Central memory CD8-positive, alpha-beta T cell (primary cell): ENCODE results near the gene SNCA.

Source experiments
- ATAC-seq: fragments of 150-1000 bp; cut with Tn5 transposase; replicated peaks from 2 replicates; pipeline ENCODE4 v1.10.0; 2022; ENCODE audit warnings: mild to moderate bottlenecking, moderate FRiP score, moderate number of reproducible peaks; ENCODE audit not compliant: poor library complexity, severe bottlenecking; ENCODE audit errors: extremely low read depth
- DNase-seq, 2 donors: peaks; one replicate each; pipeline ENCODE4 v3.0.0; 2021; ENCODE audit warnings: low spot score in 2 of 2
- H3K27ac Mint-ChIP-seq: one replicate; pipeline ENCODE4 v1.8.0; 2022; ENCODE audit warnings: low read depth, mild to moderate bottlenecking, moderate library complexity, mixed read lengths
- H3K27me3 Mint-ChIP-seq: one replicate; pipeline ENCODE4 v1.8.0; 2022; ENCODE audit warnings: mixed read lengths
- H3K36me3 Mint-ChIP-seq: one replicate; pipeline ENCODE4 v1.8.0; 2022; ENCODE audit warnings: mild to moderate bottlenecking, moderate library complexity, mixed read lengths; ENCODE audit not compliant: insufficient read depth
- H3K4me1 Mint-ChIP-seq: one replicate; pipeline ENCODE4 v1.8.0; 2022; ENCODE audit warnings: mixed read lengths
- H3K4me3 Mint-ChIP-seq: one replicate; pipeline ENCODE4 v1.8.0; 2022; ENCODE audit warnings: mild to moderate bottlenecking, moderate library complexity, mixed read lengths
- H3K9me3 Mint-ChIP-seq: one replicate; pipeline ENCODE4 v1.8.0; 2022; ENCODE audit warnings: mixed read lengths

Gene SNCA

DNA sequence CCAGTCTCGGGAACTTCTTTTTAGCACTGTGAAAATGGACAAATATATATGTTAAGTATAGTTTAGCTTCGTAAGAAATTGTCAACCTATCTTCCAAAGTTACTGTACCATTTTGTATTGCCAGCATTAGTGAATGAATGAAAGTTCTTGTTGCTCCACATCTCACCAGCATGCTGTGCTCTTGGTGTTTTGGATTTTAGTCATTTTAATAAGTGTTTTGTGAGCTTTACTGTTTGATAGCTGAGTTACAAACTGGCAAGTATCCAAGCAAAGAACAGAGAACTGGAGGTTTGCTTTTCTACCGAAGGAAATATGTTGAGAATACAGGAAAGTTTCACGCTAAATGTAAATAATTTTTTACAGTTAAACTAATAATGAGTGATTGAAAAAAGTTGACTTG, 33.0 kb downstream of the SNCA start:
- Mint-ChIP-seq H3K36me3 (peaks cover 1% of the 10 kb centered on the region), H3K27me3 (no peaks in the 10 kb centered on the region), H3K4me1 (no peaks in the 10 kb centered on the region), H3K9me3 (no peaks in the 10 kb centered on the region), H3K4me3 (no peak overlapping the region), H3K27ac (no peak overlapping the region)
- ATAC-seq (no peak), DNase-seq (no peak)

DNA sequence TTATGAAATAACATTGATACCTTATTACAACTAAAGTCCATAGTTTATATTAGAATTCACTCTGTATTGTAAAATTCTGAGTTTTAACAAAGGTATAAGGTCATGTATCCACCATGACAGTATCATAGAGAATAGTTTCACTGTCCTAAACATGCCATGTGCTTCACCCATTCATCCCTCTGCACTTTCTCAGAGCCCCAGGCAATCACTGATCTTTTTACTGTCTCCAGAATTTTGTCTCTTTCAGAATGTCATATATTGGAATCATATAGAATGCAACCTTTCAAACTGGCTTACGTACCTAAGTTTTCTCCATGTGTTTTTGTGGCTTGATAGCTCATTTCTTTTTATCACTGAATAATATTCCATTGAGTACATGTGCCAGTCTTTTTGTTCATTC, 33.9 kb downstream of the SNCA start:
- no peak for ATAC-seq
- Mint-ChIP-seq H3K36me3 (peaks cover 1% of the 10 kb centered on the region), H3K27ac (no peak overlapping the region), H3K4me3 (no peak overlapping the region), H3K4me1 (no peaks in the 10 kb centered on the region), H3K27me3 (no peaks in the 10 kb centered on the region), H3K9me3 (no peaks in the 10 kb centered on the region)
- no peak for DNase-seq

DNA sequence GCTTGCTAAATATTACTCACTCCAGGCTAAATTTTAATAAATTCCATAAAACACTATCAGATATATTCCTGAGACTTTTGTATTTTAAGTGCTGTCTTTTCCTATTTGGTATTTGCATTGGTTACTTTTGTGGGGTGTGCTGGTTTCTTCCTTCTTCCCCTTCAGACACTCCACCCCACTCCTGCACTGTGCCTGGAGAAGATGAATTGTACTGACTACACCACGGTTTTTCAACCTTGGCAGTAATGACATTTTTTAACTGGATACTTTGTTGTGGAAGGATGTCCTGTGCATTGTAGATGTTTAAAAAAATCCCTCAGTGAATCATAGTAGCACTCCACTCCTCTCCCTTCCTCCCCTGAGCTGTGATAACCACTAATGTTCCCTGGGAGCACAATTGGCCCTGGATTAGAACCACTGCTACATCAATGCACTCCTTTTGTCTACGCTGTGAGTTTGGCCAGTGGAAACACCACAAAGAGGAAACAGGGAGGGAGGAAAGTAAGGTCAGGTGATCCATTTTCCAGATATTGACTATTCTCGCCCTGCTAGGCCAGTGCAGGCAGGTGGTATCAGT, 36.3 kb downstream of the SNCA start:
- Mint-ChIP-seq H3K9me3 (no peaks in the 10 kb centered on the region), H3K27me3 (peaks cover 12% of the 10 kb centered on the region), H3K27ac (no peak overlapping the region), H3K4me1 (no peaks in the 10 kb centered on the region), H3K36me3 (no peaks in the 10 kb centered on the region), H3K4me3 (no peak overlapping the region)
- no peak for ATAC-seq
- no peak for DNase-seq

DNA sequence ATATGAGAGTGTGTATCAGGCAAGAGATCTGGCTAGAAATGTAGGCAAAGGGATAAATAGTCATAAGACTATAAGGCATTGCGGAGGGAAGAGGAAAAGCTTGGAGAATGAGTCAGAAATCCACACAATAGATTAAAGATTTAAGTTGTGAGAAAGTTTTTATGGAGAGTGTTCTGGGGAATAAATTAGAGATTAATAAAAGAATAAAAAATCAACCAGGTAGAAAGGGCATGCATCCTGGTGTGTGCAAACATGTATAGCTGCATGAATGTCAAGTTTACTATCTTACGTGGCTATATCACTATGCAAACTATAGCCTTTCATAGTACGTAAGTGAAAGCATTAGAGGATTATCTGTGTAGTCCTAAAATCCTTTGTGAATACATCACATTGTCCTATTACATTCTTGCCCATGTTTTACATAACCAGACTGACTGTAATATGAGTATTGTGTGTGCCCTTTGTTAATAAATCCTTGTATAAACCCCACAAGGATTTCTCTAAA, 36.9 kb downstream of the SNCA start:
- no peaks in the 10 kb centered on the region for H3K9me3 Mint-ChIP-seq
- DNase-seq (no peak), ATAC-seq (no peak)
- H3K36me3 Mint-ChIP-seq: no peaks in the 10 kb centered on the region
- no peak overlapping the region for H3K4me3 Mint-ChIP-seq
- no peak overlapping the region for H3K27ac Mint-ChIP-seq
- peaks cover 12% of the 10 kb centered on the region for H3K27me3 Mint-ChIP-seq
- H3K4me1 Mint-ChIP-seq: no peaks in the 10 kb centered on the region

DNA sequence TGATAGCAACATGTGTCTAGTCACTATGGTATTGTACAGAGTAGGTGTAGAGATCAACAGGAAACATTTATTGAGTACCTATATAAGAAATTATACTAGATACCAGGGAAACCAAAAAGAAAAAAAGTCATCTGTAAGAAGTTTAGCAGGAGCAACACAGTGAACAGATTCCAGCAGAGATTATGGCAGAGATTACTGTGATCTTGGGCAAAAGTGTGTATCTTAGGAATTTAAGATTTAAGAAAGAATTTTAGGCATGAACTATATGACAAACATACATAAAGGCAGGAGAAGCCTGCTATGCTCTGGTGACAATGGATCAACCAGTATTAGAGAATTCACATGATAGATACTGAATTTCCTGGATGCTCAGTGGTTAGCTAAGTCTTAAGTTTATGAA, 37.9 kb downstream of the SNCA start:
- Mint-ChIP-seq H3K27me3 (peaks cover 12% of the 10 kb centered on the region), H3K9me3 (no peaks in the 10 kb centered on the region), H3K27ac (no peak overlapping the region), H3K36me3 (no peaks in the 10 kb centered on the region), H3K4me3 (no peak overlapping the region), H3K4me1 (no peaks in the 10 kb centered on the region)
- DNase-seq: no peak
- no peak for ATAC-seq

DNA sequence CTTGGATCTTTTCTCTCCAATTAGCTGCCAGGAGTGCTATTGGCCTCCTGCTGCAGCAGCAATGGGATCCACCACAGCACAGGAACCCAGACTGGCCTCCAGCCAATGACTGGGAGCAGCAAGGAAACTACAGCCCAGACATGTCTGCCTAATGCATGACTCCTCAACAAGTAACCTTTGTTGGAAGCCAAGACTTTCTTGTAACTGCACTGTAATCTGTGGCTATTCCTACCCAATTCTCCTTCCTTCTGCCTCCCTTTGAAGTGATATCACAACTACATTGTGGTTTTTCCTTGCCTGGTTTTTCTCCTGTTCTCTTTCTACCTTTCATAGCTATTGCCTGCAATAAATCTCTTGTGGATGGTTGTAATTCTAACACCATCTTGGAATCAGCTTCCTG, 39.8 kb downstream of the SNCA start:
- Mint-ChIP-seq H3K27ac (no peak overlapping the region), H3K36me3 (no peaks in the 10 kb centered on the region), H3K4me3 (no peak overlapping the region), H3K9me3 (no peaks in the 10 kb centered on the region), H3K4me1 (no peaks in the 10 kb centered on the region), H3K27me3 (peaks cover 12% of the 10 kb centered on the region)
- DNase-seq (no peak), ATAC-seq (no peak)

DNA sequence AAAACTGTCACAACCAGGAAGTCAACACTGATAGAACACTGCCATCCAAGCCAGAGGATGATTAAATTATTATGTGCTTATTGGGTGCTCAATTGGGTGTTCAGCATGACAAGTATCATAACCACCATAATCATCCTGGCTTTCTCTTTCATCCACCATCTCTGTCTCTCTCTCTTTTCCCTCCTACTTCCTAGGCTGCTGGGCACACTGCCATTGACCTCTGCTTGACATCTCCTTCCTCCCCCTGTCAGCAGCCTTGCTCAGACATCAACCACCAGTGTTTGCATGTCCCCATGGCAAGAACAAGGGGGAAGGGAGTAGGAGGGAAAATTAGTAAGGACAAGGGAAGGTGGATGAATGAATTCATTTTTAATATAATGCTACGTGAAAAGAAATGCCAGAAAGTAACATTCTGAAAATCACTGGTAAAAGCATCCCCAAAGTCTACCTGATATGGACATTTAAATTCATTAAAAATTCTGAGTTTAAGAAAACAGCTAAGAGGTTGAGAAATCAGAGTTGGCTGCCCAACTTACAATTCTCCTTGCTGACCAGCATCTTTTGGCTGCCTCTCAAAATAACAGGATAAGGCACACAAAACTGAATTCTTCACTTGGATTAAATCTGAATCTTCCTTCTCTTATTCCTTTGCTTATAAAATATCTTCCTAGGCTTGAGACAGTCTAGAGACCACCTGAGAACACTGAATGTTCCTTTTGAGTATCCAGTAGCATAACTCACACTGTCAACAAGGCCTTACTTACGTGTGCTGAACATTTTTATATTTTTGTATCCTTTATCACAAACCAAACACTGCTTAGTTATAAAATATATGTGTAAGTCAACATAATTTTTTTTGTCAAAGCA, 48.5 kb downstream of the SNCA start:
- Mint-ChIP-seq H3K4me1 (no peaks in the 10 kb centered on the region), H3K4me3 (no peak overlapping the region), H3K27me3 (no peaks in the 10 kb centered on the region)

DNA sequence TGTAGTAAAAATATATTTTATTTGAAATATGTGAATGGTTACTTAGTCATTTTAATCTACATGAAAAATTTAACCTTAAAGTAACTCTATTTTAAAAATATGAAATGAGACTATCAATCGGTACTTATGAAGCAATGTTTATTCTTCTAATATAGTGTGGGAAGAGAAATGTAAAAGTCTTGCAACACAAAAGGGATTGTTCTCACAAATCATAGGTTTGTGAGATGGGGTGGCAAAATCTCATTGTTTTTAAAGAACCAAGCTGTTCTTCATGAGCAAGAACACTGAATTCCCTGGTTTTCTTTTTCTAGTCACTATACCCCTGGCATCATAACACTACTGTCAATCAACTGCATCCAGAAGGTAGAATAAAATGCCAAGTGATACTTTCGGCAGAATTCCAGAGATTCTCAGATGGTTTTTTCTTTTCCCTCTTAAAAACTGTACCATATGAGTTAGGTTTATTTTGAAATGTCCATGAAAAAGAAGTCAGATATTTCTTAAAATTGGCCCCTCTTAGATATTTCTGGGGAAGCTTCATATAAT, 52.2 kb downstream of the SNCA start:
- Mint-ChIP-seq H3K36me3 (no peaks in the 10 kb centered on the region), H3K27me3 (peaks cover under 1% of the 10 kb centered on the region)

More for the DNA sequence above, 48.5 kb downstream of the SNCA start:
- no peak for DNase-seq
- H3K27ac Mint-ChIP-seq: no peak overlapping the region
- H3K36me3 Mint-ChIP-seq: no peaks in the 10 kb centered on the region
- no peak for ATAC-seq
- H3K9me3 Mint-ChIP-seq: no peaks in the 10 kb centered on the region

DNA sequence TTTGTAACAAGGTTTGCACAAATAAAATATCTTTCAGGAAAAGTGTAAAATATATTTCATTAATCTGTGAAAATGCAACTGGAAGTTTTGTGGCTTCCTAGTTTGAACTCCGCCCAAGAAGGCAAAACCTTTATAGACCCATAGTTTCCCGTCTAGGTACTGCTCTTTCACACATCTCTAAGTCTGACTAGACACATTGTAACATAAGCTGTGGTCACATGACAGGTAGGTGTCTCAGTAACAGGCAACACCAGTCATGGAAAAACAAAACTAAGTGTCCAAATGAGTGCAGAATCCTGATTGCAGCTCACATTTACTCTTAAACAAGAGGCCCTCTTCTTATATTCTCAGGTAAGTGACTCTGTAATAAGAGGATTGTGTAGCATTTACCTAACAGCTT, 55.6 kb downstream of the SNCA start:
- Mint-ChIP-seq H3K4me3 (no peak overlapping the region), H3K27ac (no peak overlapping the region), H3K4me1 (no peaks in the 10 kb centered on the region), H3K27me3 (peaks cover 34% of the 10 kb centered on the region), H3K36me3 (no peaks in the 10 kb centered on the region), H3K9me3 (peaks cover 12% of the 10 kb centered on the region)
- DNase-seq (no peak), ATAC-seq (no peak)

More for the DNA sequence above, 52.2 kb downstream of the SNCA start:
- Mint-ChIP-seq H3K9me3 (no peaks in the 10 kb centered on the region), H3K4me1 (no peaks in the 10 kb centered on the region), H3K4me3 (no peak overlapping the region), H3K27ac (no peak overlapping the region)
- DNase-seq (no peak), ATAC-seq (no peak)

DNA sequence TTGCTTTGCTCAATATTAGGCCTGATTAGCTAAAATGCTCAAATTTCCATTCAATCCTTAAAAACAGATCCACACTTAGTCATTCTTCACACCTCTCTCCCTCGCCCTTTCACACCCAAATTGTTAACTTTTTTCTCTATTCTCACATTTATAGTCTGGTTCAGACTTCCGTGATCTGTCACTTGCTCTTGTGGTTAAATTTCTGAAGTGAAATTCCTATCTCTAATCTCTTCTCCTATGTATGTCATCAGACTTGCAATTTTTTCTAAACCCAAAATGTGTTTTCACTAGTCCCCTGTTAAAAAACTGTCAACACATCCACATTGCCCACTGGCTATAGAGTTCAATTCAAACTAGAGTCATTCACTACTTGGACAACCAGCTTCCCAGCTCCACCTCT, 63.2 kb downstream of the SNCA start:
- Mint-ChIP-seq H3K27me3 (peaks cover 45% of the 10 kb centered on the region), H3K9me3 (peaks cover 9% of the 10 kb centered on the region), H3K36me3 (no peaks in the 10 kb centered on the region), H3K27ac (no peak overlapping the region), H3K4me1 (no peaks in the 10 kb centered on the region), H3K4me3 (no peak overlapping the region)
- ATAC-seq (no peak), DNase-seq (no peak)

DNA sequence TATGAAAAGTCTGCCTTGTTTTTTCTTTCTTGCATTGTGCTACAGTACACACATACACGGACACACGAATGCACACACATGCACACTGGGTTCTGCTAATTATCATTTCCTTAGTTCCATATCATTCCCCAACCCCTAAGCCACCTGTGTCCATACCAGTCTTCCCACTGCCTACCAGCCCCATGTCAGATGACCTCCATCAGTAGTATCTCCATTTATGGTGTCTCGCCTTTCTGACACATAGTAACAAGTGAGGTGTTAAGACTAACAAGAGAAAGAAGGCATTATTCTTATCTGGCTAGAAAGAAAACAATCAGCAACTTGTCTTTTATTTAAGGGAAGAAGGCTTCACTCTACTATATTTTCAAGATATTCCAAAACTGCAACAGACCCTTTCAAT, 67.1 kb downstream of the SNCA start:
- peaks cover 12% of the 10 kb centered on the region for H3K27me3 Mint-ChIP-seq
- ATAC-seq (no peak), DNase-seq (no peak)
- no peaks in the 10 kb centered on the region for H3K36me3 Mint-ChIP-seq
- no peaks in the 10 kb centered on the region for H3K9me3 Mint-ChIP-seq
- H3K4me1 Mint-ChIP-seq: no peaks in the 10 kb centered on the region
- H3K27ac Mint-ChIP-seq: no peak overlapping the region
- H3K4me3 Mint-ChIP-seq: no peak overlapping the region

DNA sequence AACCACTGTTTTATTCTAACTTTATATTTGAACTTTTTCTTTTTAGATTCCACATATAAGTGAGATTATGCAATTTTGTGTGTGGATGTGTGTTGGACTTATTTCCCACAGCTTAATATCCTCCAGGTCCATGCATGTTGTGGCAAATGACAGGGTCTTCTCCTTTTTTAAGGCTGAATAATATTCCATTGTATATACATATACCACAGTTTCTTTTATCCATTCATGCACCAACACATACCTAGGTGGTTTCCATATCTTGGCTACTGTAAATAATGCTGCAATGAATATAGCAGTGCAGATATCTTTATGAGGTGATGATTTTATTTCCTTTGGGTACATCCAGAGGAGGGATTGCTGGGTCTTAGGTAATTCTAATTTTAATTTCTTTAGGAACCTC, 69.0 kb downstream of the SNCA start:
- Mint-ChIP-seq H3K4me3 (no peak overlapping the region), H3K36me3 (no peaks in the 10 kb centered on the region), H3K27me3 (no peaks in the 10 kb centered on the region), H3K4me1 (no peaks in the 10 kb centered on the region), H3K27ac (no peak overlapping the region), H3K9me3 (no peaks in the 10 kb centered on the region)
- DNase-seq (no peak), ATAC-seq (no peak)

DNA sequence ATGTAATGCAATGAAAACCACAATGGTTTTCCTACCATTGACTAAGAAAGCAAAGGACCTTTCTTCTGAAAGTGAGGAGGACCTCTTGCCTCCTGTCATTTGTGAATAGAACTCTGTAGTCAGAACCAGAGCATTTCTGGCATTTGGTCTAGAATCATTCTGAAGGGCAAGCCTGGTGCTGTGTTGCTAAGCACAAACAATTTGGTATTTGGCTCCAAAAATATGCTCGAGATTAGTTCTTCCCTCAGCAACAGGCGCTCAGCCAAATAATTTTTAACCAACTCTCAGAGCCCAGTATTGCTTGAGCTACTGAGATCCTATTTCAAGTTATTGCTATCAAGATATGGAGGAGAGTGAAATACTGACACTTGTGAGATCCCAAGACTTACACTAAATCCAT, 71.0 kb downstream of the SNCA start:
- H3K27ac Mint-ChIP-seq: no peak overlapping the region
- DNase-seq (no peak), ATAC-seq (no peak)
- no peaks in the 10 kb centered on the region for H3K9me3 Mint-ChIP-seq
- H3K27me3 Mint-ChIP-seq: no peaks in the 10 kb centered on the region
- no peak overlapping the region for H3K4me3 Mint-ChIP-seq
- no peaks in the 10 kb centered on the region for H3K4me1 Mint-ChIP-seq
- no peaks in the 10 kb centered on the region for H3K36me3 Mint-ChIP-seq
